ENCODE measurements around the gene P2RY14. TPM values are rescaled to one million over a fixed set of nuclear protein-coding genes. Genes with fewer than 3 reads are reported as not detected.

The P2RY14 gene
- polyA plus RNA-seq, 1 donor from 2014 or later, result 4.8 TPM

DNA sequence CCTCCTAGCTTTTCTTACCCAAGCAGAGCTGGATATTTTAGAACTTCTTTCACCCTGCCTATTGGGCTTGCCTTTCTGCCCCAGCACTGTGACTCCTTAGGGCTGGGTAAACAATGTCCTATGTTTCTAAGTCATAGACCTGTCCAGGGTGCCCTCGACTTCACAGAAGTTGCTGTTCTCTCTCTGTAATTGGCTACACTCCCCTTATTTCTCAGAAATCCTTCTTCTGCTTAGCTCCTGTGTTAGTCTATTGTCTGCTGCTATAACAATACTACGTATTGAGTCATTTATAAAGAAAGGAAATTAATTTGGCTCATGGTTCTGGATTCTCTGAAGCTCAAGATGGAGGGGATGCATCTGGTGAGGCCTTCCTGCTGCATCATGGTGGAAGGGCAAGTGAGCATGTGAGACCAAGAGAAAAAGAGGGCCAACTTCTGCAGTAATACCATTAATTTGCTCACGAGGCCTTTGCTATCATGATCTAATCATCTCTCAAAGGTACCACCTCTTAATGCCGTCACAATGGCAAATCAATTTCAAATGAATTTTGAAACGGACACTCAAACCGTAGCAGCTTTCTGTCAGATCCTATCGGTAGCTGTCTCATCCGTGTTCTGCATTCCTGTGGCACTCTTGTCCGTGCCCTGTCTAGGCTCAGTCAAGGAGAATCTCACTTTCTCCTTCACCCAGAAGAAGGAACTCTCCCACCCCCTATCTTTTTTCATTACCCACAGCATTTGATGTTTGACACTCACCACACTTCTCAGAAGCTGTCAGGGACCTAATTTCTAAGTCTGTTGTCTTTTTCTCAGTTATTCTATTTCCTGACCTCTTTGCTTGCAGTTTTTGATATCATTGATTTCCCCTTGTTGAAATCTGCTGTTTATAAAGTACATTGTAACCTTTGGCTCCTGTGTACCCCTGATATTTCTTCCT is 53.0 kb downstream of the P2RY14 start:
- H3K27ac Mint-ChIP-seq, result peak overlapping the region in 1 of 3 donors; percentile 12
- no peaks in the 10 kb centered on the region for H3K27me3 Mint-ChIP-seq
- H3K36me3 Mint-ChIP-seq, result peaks cover 4% of the 10 kb centered on the region
- H3K4me3 Mint-ChIP-seq, result no peak overlapping the region
- peaks cover 13 to 19% (median 14%) of the 10 kb centered on the region in 3 donors for H3K4me1 Mint-ChIP-seq
- peaks cover 0 to 7% (median 0%) of the 10 kb centered on the region in 3 donors for H3K9me3 Mint-ChIP-seq

DNA sequence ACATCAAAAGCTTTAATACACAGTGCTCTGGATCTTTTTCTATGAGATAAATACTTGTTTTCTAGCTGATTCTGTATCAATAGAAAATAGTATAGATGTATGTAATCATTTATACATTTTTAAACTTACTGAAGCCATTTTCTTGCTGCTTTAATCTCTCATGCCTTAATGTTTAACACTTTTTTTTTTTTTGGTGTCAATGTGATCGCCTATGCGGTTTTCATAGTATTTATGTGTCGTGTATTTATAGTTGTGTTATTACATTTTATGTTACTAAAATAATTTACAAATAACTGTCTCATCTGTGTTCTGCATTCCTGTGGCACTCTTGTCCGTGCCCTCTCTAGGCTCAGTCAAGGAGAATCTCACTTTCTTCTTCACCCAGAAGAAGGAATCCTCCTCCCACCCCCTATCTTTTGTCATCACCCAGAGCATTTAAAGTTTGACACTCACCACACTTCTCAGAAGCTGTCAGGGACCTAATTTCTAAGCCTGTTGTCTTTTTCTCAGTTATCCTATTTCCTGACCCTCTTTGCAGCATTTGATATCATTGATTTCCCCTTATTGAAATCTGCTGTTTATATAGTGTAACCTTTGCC is 54.0 kb downstream of the P2RY14 start:
- Mint-ChIP-seq H3K9me3 (peaks cover 0 to 7% (median 0%) of the 10 kb centered on the region in 3 donors), H3K27me3 (no peaks in the 10 kb centered on the region), H3K4me1 (peaks cover 11 to 16% (median 11%) of the 10 kb centered on the region in 3 donors), H3K36me3 (peaks cover 4% of the 10 kb centered on the region), H3K4me3 (no peak overlapping the region), H3K27ac (no peak overlapping the region)

DNA sequence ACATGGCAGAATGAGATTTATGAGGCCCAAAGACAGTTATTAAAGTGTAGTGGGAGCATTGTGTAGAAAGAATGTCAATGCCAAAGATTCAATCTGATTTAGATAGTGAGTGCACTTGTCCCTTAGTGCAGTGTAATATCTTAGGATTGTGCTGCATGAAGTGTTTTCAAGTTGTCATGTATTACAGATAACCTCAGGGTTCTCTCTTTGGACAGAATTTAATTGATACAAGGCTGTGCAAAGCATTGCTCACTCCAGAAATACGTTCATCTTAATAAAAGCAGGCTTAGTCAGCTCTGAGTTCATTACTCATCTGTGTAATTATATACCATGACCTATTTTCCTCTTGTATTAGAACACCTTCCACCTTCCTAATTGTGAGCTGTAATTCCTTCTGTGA is 59.3 kb downstream of the P2RY14 start:
- Mint-ChIP-seq H3K36me3 (peaks cover 4% of the 10 kb centered on the region), H3K4me1 (peaks cover 0 to 1% (median 0%) of the 10 kb centered on the region in 3 donors)

DNA sequence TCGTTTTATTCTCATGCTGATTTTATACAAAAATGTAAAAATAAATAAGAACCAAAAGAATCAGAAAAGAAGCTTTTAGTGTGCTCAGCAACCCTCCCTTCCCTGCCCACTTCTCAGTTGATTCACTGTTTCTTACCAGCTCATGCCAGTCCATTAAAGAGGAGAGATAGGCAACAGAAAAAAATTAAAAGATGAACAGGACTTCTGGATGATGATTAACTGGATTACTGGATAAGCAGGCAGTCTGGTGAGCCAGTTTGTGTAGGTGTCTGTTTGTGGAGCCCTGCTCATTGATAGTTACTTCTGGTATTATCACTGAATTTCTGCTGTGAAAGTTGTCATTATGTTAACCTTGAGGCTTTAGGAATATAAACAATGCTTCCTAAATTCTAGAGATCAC is 60.2 kb downstream of the P2RY14 start:
- peaks cover 0 to 7% (median 0%) of the 10 kb centered on the region in 3 donors for H3K9me3 Mint-ChIP-seq
- peaks cover 4% of the 10 kb centered on the region for H3K36me3 Mint-ChIP-seq
- H3K27ac Mint-ChIP-seq, result no peak overlapping the region
- H3K4me3 Mint-ChIP-seq, result no peak overlapping the region
- no peaks in the 10 kb centered on the region for H3K27me3 Mint-ChIP-seq
- no peaks in the 10 kb centered on the region for H3K4me1 Mint-ChIP-seq

More for the DNA sequence above, 59.3 kb downstream of the P2RY14 start:
- Mint-ChIP-seq H3K9me3 (peaks cover 0 to 7% (median 0%) of the 10 kb centered on the region in 3 donors), H3K27me3 (no peaks in the 10 kb centered on the region), H3K27ac (no peak overlapping the region), H3K4me3 (no peak overlapping the region)

DNA sequence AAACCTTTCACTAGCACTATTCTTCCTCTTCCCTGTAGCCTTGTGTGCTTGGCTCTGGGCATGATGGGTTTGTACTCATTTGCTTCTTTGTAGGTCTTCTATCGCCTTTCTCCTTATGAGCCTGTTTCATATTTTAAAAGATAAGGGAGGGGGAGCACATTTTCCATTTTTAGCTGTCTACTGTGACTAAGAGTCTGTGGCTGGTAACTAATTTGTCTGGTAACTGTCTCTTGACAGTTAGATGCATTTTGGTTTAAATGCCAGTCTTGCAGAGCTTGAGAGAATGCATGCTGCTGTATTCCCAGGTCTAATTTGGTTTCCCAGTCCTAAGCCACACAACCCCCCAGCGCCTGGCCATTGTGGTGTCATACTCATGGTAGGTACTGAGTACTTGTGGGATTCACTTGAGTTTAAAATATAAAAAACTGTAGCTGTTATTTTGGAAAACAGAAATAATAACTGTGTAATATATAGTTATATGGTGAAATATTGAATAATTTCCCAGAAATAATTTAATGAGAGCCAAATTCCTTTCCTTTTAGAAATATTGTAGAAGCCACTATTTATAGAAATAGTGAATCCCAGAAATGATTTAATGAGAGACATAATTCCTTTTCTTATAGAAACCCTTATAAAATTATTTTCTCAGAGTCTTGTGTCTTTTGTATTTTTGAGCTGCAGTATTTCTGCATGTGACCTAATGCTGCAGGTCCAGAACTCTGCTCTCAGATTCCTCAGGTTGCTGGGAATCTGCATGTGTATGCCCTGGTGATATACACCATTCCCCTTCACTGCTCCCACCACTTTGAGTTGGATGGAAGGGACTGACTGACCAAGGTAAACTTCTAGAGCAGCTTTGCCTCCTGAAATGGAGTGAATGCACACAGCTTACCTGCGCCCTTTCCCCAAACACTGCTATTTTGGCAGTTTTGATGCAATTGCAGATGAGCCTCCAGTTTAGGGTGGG is 61.4 kb downstream of the P2RY14 start:
- H3K9me3 Mint-ChIP-seq, result peaks cover 0 to 7% (median 0%) of the 10 kb centered on the region in 3 donors
- no peaks in the 10 kb centered on the region for H3K4me1 Mint-ChIP-seq
- H3K36me3 Mint-ChIP-seq, result peaks cover 4% of the 10 kb centered on the region
- H3K4me3 Mint-ChIP-seq, result no peak overlapping the region
- H3K27ac Mint-ChIP-seq, result no peak overlapping the region
- no peaks in the 10 kb centered on the region for H3K27me3 Mint-ChIP-seq

DNA sequence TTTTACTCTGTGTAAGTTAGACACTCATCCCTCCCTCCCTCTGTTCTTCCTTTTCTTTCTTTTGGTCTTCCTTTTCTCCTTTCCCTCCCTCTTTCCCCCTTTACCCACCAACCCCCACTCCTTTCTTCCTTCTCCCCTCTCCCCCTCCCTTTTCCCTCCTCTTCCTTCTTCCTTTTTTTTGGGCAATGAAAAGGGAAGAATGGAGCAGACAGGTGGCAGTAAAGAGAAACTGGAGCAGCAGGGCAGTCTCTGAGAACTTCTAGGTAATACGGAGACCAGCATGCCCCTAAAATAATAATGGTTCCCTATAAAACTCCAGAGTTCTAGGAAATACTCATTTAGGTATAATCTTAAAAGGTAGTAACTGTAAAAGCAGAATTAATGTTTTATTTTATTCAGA is 63.9 kb downstream of the P2RY14 start:
- H3K27me3 Mint-ChIP-seq, result peaks cover 2% of the 10 kb centered on the region

DNA sequence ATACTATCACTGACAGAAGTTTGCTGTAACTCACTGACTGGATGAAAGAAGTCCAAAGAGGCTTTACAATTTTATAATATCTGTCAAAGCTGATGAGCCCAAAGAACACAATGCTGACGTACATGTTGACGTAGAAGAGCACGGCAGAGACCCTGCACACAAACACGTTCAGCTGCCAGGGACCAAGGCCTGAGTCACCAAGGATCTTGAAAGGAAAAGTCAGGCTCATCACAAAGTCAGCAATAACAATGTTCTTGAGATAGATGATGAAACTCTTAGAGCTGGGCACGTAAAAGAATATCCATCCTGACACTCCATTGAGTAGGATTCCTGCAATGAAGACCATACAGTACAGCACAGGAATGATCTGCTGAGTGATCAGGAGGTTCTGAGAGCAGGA is 64.5 kb downstream of the P2RY14 start:
- H3K27ac Mint-ChIP-seq, result no peak overlapping the region

More for the DNA sequence above, 63.9 kb downstream of the P2RY14 start:
- H3K4me3 Mint-ChIP-seq, result no peak overlapping the region
- no peak overlapping the region for H3K27ac Mint-ChIP-seq
- peaks cover 0 to 3% (median 0%) of the 10 kb centered on the region in 3 donors for H3K4me1 Mint-ChIP-seq
- no peaks in the 10 kb centered on the region for H3K36me3 Mint-ChIP-seq
- no peaks in the 10 kb centered on the region for H3K9me3 Mint-ChIP-seq

DNA sequence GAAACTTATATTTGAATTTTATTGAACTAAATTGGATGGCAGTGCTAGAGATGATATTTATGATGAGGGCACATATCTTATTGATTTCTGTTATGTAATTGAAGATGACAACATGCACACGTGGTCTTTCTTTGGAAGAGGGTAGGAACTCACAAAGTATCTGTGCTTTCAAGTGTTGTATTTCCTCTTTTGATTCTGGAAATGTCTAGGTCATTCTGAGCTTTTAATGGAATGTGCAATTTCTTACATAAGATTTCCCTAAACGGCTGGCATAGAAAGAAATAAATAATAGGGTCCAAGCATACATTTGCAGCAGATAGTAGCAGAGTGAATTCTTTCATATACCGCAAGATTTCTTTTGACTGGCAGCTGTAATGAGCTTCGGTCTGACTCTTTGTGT is 65.2 kb downstream of the P2RY14 start:
- no peak overlapping the region for H3K4me3 Mint-ChIP-seq
- H3K36me3 Mint-ChIP-seq, result no peaks in the 10 kb centered on the region
- H3K4me1 Mint-ChIP-seq, result peaks cover 0 to 3% (median 0%) of the 10 kb centered on the region in 3 donors
- peaks cover 2% of the 10 kb centered on the region for H3K27me3 Mint-ChIP-seq
- no peak overlapping the region for H3K27ac Mint-ChIP-seq
- H3K9me3 Mint-ChIP-seq, result no peaks in the 10 kb centered on the region

More for the DNA sequence above, 64.5 kb downstream of the P2RY14 start:
- Mint-ChIP-seq H3K27me3 (peaks cover 2% of the 10 kb centered on the region), H3K9me3 (no peaks in the 10 kb centered on the region), H3K4me1 (peaks cover 0 to 3% (median 0%) of the 10 kb centered on the region in 3 donors), H3K4me3 (no peak overlapping the region), H3K36me3 (no peaks in the 10 kb centered on the region)

DNA sequence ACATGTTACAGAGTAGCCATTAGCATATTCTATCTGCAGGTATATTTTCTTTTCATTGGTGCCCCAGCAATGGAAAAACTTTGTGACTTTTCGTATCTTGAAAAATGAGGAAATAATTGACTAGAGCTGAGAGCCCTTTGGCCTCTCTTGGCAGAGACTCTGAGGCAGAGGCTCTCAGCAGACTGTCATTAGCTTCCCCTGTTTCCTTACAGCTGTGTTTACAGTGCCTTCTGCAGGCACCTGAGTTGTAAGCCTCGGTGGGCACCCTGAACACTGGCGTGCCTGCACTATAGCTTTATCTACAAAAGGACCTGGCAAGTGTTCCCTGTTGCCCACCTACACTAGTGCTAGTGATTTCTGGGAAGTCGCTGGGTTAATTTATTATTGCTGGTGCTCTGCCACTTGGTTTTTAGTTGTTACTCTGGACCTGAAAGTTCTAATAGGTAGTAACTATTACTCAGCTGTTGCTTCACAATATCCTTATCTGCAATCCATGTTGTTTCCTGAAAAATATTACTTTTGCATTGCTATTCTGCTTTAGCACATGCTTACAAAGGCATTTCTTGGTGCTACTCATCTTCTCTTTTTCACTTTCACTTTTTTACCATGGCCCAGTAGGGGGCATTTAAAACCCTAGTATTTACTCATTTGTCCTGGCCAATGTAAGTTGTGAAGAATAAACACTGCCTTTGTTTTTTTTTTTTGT is 67.5 kb downstream of the P2RY14 start:
- no peak overlapping the region for H3K27ac Mint-ChIP-seq
- H3K4me3 Mint-ChIP-seq, result peak overlapping the region in 1 of 4 donors; percentile 23
- peaks cover 0 to 2% (median 0%) of the 10 kb centered on the region in 3 donors for H3K9me3 Mint-ChIP-seq
- peaks cover 2% of the 10 kb centered on the region for H3K27me3 Mint-ChIP-seq
- H3K4me1 Mint-ChIP-seq, result peaks cover 0 to 3% (median 0%) of the 10 kb centered on the region in 3 donors
- H3K36me3 Mint-ChIP-seq, result no peaks in the 10 kb centered on the region

DNA sequence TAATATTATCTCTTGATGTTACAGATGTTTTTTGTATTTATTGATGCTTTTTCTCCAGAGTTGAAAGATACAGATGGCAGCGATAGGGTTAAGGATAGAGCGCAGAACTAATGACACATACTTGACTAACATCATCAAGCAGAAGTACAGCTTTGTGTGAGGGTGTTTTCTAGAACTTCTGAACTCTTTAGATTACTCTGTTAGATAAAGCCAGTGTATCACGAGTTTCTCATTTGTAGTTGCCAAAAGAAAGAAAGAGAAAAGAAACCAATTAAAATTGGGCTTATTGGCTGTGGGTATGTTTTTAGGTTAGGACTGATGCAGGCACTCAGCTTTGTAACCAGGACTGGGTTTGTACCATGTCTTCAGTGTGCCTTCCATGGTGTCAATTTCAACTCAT is 68.7 kb downstream of the P2RY14 start:
- peaks cover 0 to 2% (median 0%) of the 10 kb centered on the region in 3 donors for H3K9me3 Mint-ChIP-seq
- H3K4me1 Mint-ChIP-seq, result peaks cover 0 to 3% (median 0%) of the 10 kb centered on the region in 3 donors
- peaks cover 2% of the 10 kb centered on the region for H3K27me3 Mint-ChIP-seq
- H3K36me3 Mint-ChIP-seq, result no peaks in the 10 kb centered on the region
- no peak overlapping the region for H3K27ac Mint-ChIP-seq
- H3K4me3 Mint-ChIP-seq, result no peak overlapping the region

DNA sequence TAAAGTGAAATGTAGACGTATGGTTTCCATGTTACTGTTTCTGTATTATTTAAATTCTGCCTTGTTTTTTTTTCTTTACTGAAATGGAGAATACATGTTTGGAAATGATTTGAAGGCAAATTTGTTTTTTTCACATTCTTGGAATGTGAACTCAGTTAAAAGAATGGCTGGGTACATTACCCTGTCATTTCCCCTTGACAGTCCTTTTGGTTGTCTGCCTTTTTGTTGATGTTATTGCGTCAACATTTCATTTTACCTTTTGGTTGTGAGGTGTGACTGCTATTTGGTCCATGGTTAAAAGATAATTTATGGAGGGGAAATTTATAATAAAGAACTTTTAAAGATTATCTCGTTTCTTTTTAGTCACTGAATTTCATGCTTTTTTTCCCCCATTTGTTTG is 72.1 kb downstream of the P2RY14 start:
- peaks cover 2% of the 10 kb centered on the region for H3K27me3 Mint-ChIP-seq
- H3K4me3 Mint-ChIP-seq, result no peak overlapping the region

DNA sequence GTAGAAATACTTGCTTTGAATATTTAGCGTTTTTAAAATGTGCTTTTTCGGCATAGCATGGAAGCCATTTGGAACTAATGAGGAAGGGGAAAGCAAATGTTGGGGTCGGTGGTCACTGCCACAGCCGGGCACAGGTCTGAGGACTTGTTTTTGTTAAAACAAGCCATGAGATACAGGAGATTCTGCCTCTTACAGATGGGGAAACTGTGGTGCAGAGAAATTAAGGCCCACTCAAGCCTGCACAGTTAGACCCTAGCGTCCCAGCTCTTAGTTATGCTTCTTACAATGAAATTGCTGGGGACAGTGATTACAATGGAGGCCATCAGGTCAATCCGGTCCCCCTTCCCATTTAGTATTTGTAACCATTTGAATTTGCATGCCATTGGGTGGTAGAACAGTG is 72.9 kb downstream of the P2RY14 start:
- Mint-ChIP-seq H3K9me3 (peaks cover 0 to 3% (median 0%) of the 10 kb centered on the region in 3 donors), H3K4me3 (no peak overlapping the region), H3K27me3 (no peaks in the 10 kb centered on the region), H3K27ac (no peak overlapping the region), H3K4me1 (peaks cover 0 to 1% (median 0%) of the 10 kb centered on the region in 3 donors), H3K36me3 (no peaks in the 10 kb centered on the region)

More for the DNA sequence above, 72.1 kb downstream of the P2RY14 start:
- Mint-ChIP-seq H3K27ac (no peak overlapping the region), H3K9me3 (peaks cover 0 to 3% (median 0%) of the 10 kb centered on the region in 3 donors), H3K4me1 (peaks cover 0 to 4% (median 0%) of the 10 kb centered on the region in 3 donors), H3K36me3 (no peaks in the 10 kb centered on the region)

DNA sequence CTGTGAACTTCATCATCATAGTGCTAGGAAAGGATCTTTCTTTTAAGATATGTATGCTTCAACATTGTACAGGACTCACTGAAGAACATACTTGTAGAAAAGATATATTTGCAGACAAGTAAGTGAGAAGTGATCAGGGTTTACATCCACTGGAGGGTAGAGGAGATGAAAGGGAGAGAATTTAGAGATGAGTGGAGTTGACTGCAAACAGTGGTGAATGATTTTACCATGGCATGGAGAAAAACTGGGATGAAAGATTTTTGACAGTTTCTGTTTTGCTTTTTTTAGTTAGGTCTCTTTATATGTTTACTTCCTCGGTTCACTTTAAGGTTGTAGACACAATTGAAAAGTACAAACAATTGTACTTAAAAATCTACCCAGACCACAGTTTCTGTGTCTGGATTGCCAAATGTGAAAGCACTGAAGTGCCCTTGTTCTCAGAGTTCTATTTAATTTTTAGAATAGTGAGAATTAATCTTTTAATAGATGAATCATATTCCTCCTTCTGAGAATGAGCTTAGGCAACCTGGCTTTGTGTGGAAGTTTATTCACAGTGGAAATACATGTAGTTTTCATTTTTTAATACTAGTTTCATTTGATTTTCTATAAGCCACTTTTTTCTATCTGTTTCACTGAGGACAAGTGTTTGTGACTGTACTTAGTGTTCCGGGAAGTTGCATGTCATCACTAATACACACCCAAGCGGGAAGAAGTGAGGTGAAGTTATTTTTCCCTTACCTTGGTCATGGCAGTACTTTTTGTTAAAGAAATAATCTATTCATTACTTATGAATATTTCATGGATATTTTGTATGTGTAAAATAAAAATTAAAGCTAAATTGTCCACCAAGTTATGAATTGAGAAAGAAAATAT is 73.6 kb downstream of the P2RY14 start:
- Mint-ChIP-seq H3K4me3 (no peak overlapping the region), H3K36me3 (no peaks in the 10 kb centered on the region), H3K9me3 (peaks cover 0 to 3% (median 0%) of the 10 kb centered on the region in 3 donors), H3K27me3 (no peaks in the 10 kb centered on the region), H3K4me1 (peaks cover 0 to 1% (median 0%) of the 10 kb centered on the region in 3 donors), H3K27ac (peak overlapping the region in 1 of 3 donors; percentile 78)

Measured in IgD-negative memory B cell (primary cell).